Neural cell (in vitro differentiated cells): ENCODE data around the gene RNF32. TPM values are rescaled to one million over a fixed set of nuclear protein-coding genes. Genes with fewer than 3 reads are reported as not detected.

ENCODE experiments used
- H2AFZ ChIP-seq: fragments of 200-600, 300-800 bp; sonication (generic), shearing (Covaris generic); 2 replicates; pipeline ENCODE4 v1.6.0; 2014; ENCODE audit warnings: low read depth, mild to moderate bottlenecking, antibody characterized with exemption, low read length, moderate library complexity
- H3F3A ChIP-seq: fragments of 200-600 bp; shearing (Covaris generic); 2 replicates; pipeline ENCODE4 v1.6.1; 2016; ENCODE audit warnings: mild to moderate bottlenecking, moderate library complexity, mixed read lengths, antibody characterized with exemption, low read length; ENCODE audit not compliant: insufficient read depth, poor library complexity, severe bottlenecking
- H3K27ac ChIP-seq: fragments of 200-600, 300-800 bp; sonication (generic), shearing (Covaris generic); 2 replicates; pipeline ENCODE4 v1.5.1; 2014; ENCODE audit warnings: mild to moderate bottlenecking, low read length, moderate library complexity
- H3K27me3 ChIP-seq: fragments of 300-800, 200-600 bp; sonication (generic), shearing (Covaris generic); 2 replicates; pipeline ENCODE4 v1.6.0; 2014; ENCODE audit warnings: mild to moderate bottlenecking, low read depth, low read length, moderate library complexity; ENCODE audit not compliant: insufficient read depth
- H3K36me3 ChIP-seq: fragments of 300-800, 200-600 bp; sonication (generic), shearing (Covaris generic); 2 replicates; pipeline ENCODE4 v1.5.1; 2014; ENCODE audit warnings: mild to moderate bottlenecking, antibody characterized with exemption, low read length, moderate library complexity; ENCODE audit not compliant: insufficient read depth
- H3K4me2 ChIP-seq: fragments of 300-800, 200-600 bp; sonication (generic), shearing (Covaris generic); 2 replicates; pipeline ENCODE4 v1.6.0; 2014; ENCODE audit warnings: mild to moderate bottlenecking, low read length
- H3K4me3 ChIP-seq: fragments of 300-800, 200-600 bp; sonication (generic), shearing (Covaris generic); 2 replicates; pipeline ENCODE4 v1.5.1; 2014; ENCODE audit warnings: mild to moderate bottlenecking, low read length, moderate library complexity
- H3K79me2 ChIP-seq: fragments of 200-600 bp; shearing (Covaris generic); replicated peaks from 2 replicates; pipeline ENCODE4 v1.6.0; 2014; ENCODE audit warnings: mild to moderate bottlenecking, low read length, moderate library complexity; ENCODE audit not compliant: insufficient read depth
- H3K9ac ChIP-seq: fragments of 300-800, 200-600 bp; sonication (generic), shearing (Covaris generic); 2 replicates; pipeline ENCODE4 v1.6.1; 2016; ENCODE audit warnings: mild to moderate bottlenecking, low read length, mixed read lengths
- H3K9me2 ChIP-seq: fragments of 200-600 bp; shearing (Covaris generic); 2 replicates; pipeline ENCODE4 v1.6.1; 2016; ENCODE audit warnings: mild to moderate bottlenecking, low read length, mixed read lengths; ENCODE audit not compliant: insufficient read depth
- H3K9me3 ChIP-seq: fragments of 200-600, 300-800 bp; sonication (generic), shearing (Covaris generic); 2 replicates; pipeline ENCODE4 v1.6.1; 2016; ENCODE audit warnings: mild to moderate bottlenecking, mixed run types, low read length, moderate library complexity, mixed read lengths
- H4K20me1 ChIP-seq: fragments of 200-600 bp; shearing (Covaris generic); 2 replicates; pipeline ENCODE4 v1.6.1; 2016; ENCODE audit warnings: mild to moderate bottlenecking, mixed run types; ENCODE audit not compliant: insufficient read depth
- EP300 ChIP-seq: fragments of 450-650 bp; conservative IDR thresholded peaks from 2 replicates; pipeline ENCODE4 v1.6.1; 2014; ENCODE audit warnings: antibody characterized with exemption, mild to moderate bottlenecking, moderate library complexity; ENCODE audit not compliant: poor library complexity, severe bottlenecking
- EZH2 ChIP-seq: fragments of 200-600, 300-800 bp; shearing (Covaris generic), sonication (generic); IDR thresholded peaks from 2 replicates; pipeline ENCODE4 v1.6.1; 2014; ENCODE audit warnings: antibody characterized with exemption, low read length, borderline replicate concordance, mild to moderate bottlenecking; ENCODE audit not compliant: insufficient read depth, poor library complexity, severe bottlenecking
- MXI1 ChIP-seq: fragments of 450-650 bp; conservative IDR thresholded peaks from 2 replicates; pipeline ENCODE4 v1.6.1; 2014; ENCODE audit warnings: antibody characterized with exemption, mild to moderate bottlenecking; ENCODE audit not compliant: poor library complexity, severe bottlenecking
- POLR2AphosphoS5 ChIP-seq: IDR thresholded peaks from 2 replicates; pipeline ENCODE4 v1.6.1; 2012
- RAD21 ChIP-seq: fragments of 450-650 bp; conservative IDR thresholded peaks from 2 replicates; pipeline ENCODE4 v1.6.1; 2014; ENCODE audit warnings: antibody characterized with exemption, mild to moderate bottlenecking, moderate library complexity
- REST ChIP-seq: IDR thresholded peaks from 2 replicates; pipeline ENCODE4 v1.6.1; 2012; ENCODE audit warnings: borderline replicate concordance
- SMC3 ChIP-seq: fragments of 450-650 bp; conservative IDR thresholded peaks from 2 replicates; pipeline ENCODE4 v1.6.1; 2014; ENCODE audit warnings: antibody characterized with exemption, mild to moderate bottlenecking, moderate library complexity; ENCODE audit not compliant: poor library complexity
- TAF1 ChIP-seq: IDR thresholded peaks from 2 replicates; pipeline ENCODE4 v1.6.1; 2012; ENCODE audit warnings: low read depth
- polyA plus RNA-seq: library from polyadenylated mRNA; depleted of rRNA; stranded (reverse); fragments of >200 nt; gene quantifications from 2 replicates; pipeline ENCODE4 v1.2.3, GENCODE V29; 2014
- TF ChIP-seq, protein P1 (sequence below): fragments of 450-650 bp; IDR thresholded peaks from 2 replicates; pipeline ENCODE4 v1.5.1; 2014; ENCODE audit warnings: antibody characterized with exemption, mild to moderate bottlenecking, moderate library complexity; ENCODE audit not compliant: poor library complexity, severe bottlenecking

RNF32 gene
- polyA plus RNA-seq, 1 donor from 2014 or later = 2.6 TPM

- no peaks in the 10 kb centered on the region for H4K20me1 ChIP-seq
- H3K27me3 ChIP-seq = no peaks in the 10 kb centered on the region
- TF ChIP-seq REST (no peak), MXI1 (no peak), RAD21 (no peak)
- TF ChIP-seq, protein P1, sequence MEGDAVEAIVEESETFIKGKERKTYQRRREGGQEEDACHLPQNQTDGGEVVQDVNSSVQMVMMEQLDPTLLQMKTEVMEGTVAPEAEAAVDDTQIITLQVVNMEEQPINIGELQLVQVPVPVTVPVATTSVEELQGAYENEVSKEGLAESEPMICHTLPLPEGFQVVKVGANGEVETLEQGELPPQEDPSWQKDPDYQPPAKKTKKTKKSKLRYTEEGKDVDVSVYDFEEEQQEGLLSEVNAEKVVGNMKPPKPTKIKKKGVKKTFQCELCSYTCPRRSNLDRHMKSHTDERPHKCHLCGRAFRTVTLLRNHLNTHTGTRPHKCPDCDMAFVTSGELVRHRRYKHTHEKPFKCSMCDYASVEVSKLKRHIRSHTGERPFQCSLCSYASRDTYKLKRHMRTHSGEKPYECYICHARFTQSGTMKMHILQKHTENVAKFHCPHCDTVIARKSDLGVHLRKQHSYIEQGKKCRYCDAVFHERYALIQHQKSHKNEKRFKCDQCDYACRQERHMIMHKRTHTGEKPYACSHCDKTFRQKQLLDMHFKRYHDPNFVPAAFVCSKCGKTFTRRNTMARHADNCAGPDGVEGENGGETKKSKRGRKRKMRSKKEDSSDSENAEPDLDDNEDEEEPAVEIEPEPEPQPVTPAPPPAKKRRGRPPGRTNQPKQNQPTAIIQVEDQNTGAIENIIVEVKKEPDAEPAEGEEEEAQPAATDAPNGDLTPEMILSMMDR = no peak
- H3K4me2 ChIP-seq = no peak overlapping the region
- H3K79me2 ChIP-seq = no peaks in the 10 kb centered on the region
- no peak overlapping the region for H3K9ac ChIP-seq
- no peak overlapping the region for H3K4me3 ChIP-seq
- H2AFZ ChIP-seq = no peak overlapping the region
- no peaks in the 10 kb centered on the region for H3K9me3 ChIP-seq
- H3K27ac ChIP-seq = no peak overlapping the region
- no peaks in the 10 kb centered on the region for H3K9me2 ChIP-seq
- H3K36me3 ChIP-seq = no peaks in the 10 kb centered on the region
- H3F3A ChIP-seq = no peaks in the 10 kb centered on the region
Observed at GRCh38 chr7:156594283-156595080, 46.1 kb upstream of the RNF32 start.

- no peak overlapping the region for H2AFZ ChIP-seq
- no peaks in the 10 kb centered on the region for H3K9me3 ChIP-seq
- no peak overlapping the region for H3K27ac ChIP-seq
- no peaks in the 10 kb centered on the region for H3K9me2 ChIP-seq
- H3K4me2 ChIP-seq = no peak overlapping the region
- no peaks in the 10 kb centered on the region for H3K79me2 ChIP-seq
- no peaks in the 10 kb centered on the region for H3F3A ChIP-seq
- H4K20me1 ChIP-seq = no peaks in the 10 kb centered on the region
- H3K4me3 ChIP-seq = no peak overlapping the region
- no peak overlapping the region for H3K9ac ChIP-seq
- TF ChIP-seq, protein P1 = no peak
- TF ChIP-seq POLR2AphosphoS5 (no peak), RAD21 (no peak), MXI1 (no peak), EP300 (no peak), SMC3 (no peak), TAF1 (no peak), EZH2 (no peak), REST (no peak)
- no peaks in the 10 kb centered on the region for H3K36me3 ChIP-seq
- no peaks in the 10 kb centered on the region for H3K27me3 ChIP-seq
Observed at GRCh38 chr7:156600496-156600895, 40.1 kb upstream of the RNF32 start.
